BJ (cell line): Measurements from ENCODE around the gene FOXP1. TPM values are rescaled to one million over a fixed set of nuclear protein-coding genes. Genes with fewer than 3 reads are reported as not detected.
A peak's percentile ranks its signal among the peaks of the same experiment; 100 is the strongest.

Experiments
- CTCF ChIA-PET: fragments of 350-600 bp; formaldehyde crosslinking; extraction: SDS; loops from one replicate; lab custom pipeline; 2021; ENCODE audit warnings: antibody characterized with exemption, inconsistent platforms; lab: Yijun Ruan, JAX
- POLR2A ChIA-PET: fragments of 300-600 bp; sonication (Branson Sonifier 250); formaldehyde crosslinking; extraction: SDS; loops from one replicate; lab custom pipeline; 2021; ENCODE audit warnings: antibody characterized with exemption; lab: Charles Lee
- DNase-seq: peaks from one replicate; pipeline ENCODE4 v3.0.0-alpha.2; 2011; ENCODE audit warnings: low read depth
- H3K27me3 ChIP-seq: 2 replicates; pipeline ENCODE4 v1.6.0; 2011; ENCODE audit warnings: low read length; ENCODE audit not compliant: control insufficient read depth, insufficient read depth
- H3K36me3 ChIP-seq: 2 replicates; pipeline ENCODE4 v1.5.1; 2011; ENCODE audit warnings: low read length; ENCODE audit not compliant: control insufficient read depth, insufficient read depth
- H3K4me3 ChIP-seq: 2 replicates; pipeline ENCODE4 v1.5.1; 2011; ENCODE audit warnings: low read depth, mild to moderate bottlenecking, control low read depth, low read length
- CTCF ChIP-seq: IDR thresholded peaks from 2 replicates; pipeline ENCODE4 v1.5.1; 2011; ENCODE audit warnings: low read depth, mild to moderate bottlenecking, control low read depth, inconsistent platforms, low read length, moderate library complexity; ENCODE audit not compliant: insufficient read depth
- polyA plus RNA-seq: library from polyadenylated mRNA; depleted of rRNA; stranded (reverse); fragments of >200 nt; gene quantifications from 2 replicates; pipeline ENCODE4 v1.2.3, GENCODE V29; 2011

Gene FOXP1
- polyA plus RNA-seq, 1 experiment: 37.0 TPM

GRCh38 chr3:70933105-70933810, 650.3 kb downstream of the FOXP1 start:
- ChIA-PET CTCF (interaction anchor here (0.7 kb wide), 1 partner anchor 198 kb away, joined by 3 read pairs; no protein-coding TSS in a partner anchor), POLR2A (no interaction called here)
- DNase-seq: no peak
- no peak for TF ChIP-seq CTCF
- Histone ChIP-seq H3K36me3 (no peaks in the 10 kb centered on the region), H3K27me3 (no peaks in the 10 kb centered on the region), H3K4me3 (no peak overlapping the region)

GRCh38 chr3:70930066-70930465, 653.5 kb downstream of the FOXP1 start:
- ChIA-PET CTCF (interaction anchor here (0.8 kb wide), 1 partner anchor 9 kb away, joined by 3 read pairs; no protein-coding TSS in a partner anchor), POLR2A (no interaction called here)
- DNase-seq: no peak
- Histone ChIP-seq H3K27me3 (no peaks in the 10 kb centered on the region), H3K36me3 (no peaks in the 10 kb centered on the region), H3K4me3 (no peak overlapping the region)
- no peak for TF ChIP-seq CTCF

- TF ChIP-seq CTCF: no peak
- ChIA-PET CTCF (interaction anchor here (0.6 kb wide), 1 partner anchor 9 kb away, joined by 3 read pairs; no protein-coding TSS in a partner anchor), POLR2A (no interaction called here)
- DNase-seq: no peak
- Histone ChIP-seq H3K36me3 (no peaks in the 10 kb centered on the region), H3K4me3 (no peak overlapping the region), H3K27me3 (no peaks in the 10 kb centered on the region)
These were observed 656.3 kb downstream of the FOXP1 start for GRCh38 chr3:70927239-70927638.

- DNase-seq: no peak
- ChIA-PET CTCF (no interaction called here), POLR2A (no interaction called here)
- no peak for TF ChIP-seq CTCF
- no peaks in the 10 kb centered on the region for H3K27me3 ChIP-seq
- no peak overlapping the region for H3K4me3 ChIP-seq
- no peaks in the 10 kb centered on the region for H3K36me3 ChIP-seq
These were observed 656.7 kb downstream of the FOXP1 start for GRCh38 chr3:70926835-70927234.

GRCh38 chr3:70919661-70920060, 663.9 kb downstream of the FOXP1 start:
- no peak for TF ChIP-seq CTCF
- no peaks in the 10 kb centered on the region for H3K36me3 ChIP-seq
- H3K4me3 ChIP-seq: no peak overlapping the region
- DNase-seq: peak; percentile 31
- H3K27me3 ChIP-seq: no peaks in the 10 kb centered on the region
- CTCF ChIA-PET: interaction anchor here (0.6 kb wide), 1 partner anchor 19 kb away, joined by 3 read pairs; no protein-coding TSS in a partner anchor
- POLR2A ChIA-PET: no interaction called here
